ENCODE measurements around the gene DTX4. TPM values are rescaled to one million over a fixed set of nuclear protein-coding genes. Genes with fewer than 3 reads are reported as not detected.

DTX4 gene
- total RNA-seq, 1 experiment from 2014 or later, result 56.7 TPM

DNA sequence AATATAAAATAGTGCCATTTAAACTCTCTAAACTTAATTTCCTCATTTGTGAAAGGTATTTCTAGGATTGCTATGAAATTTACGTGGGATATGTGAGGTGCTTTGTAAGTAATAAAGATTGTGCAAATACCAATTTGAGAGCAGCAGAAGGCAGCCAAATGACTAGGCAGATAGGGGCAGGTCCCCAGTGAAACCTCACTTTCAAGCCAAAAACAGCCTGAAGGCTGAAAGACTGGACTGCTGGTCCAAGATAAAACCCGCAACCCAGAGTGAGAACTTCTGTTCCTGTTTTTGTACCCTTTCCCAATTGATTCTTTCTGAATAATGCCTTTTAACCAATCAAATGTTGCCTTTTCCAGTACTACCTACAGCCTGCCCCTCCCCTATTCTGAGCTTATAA is 7.2 kb downstream of the DTX4 start:
- Mint-ChIP-seq H3K27me3 (ENCODE audit: unreplicated experiment) (no peaks in the 10 kb centered on the region), H3K27ac (ENCODE audit: unreplicated experiment) (no peak overlapping the region), H3K4me3 (ENCODE audit: low read depth, unreplicated experiment) (no peak overlapping the region), H3K36me3 (ENCODE audit: insufficient read depth, unreplicated experiment) (peaks cover 59% of the 10 kb centered on the region), H3K9me3 (ENCODE audit: low read depth, unreplicated experiment) (peaks cover 5% of the 10 kb centered on the region), H3K4me1 (ENCODE audit: low read depth, unreplicated experiment) (peaks cover 51% of the 10 kb centered on the region)
- no TSS peak for BruUV-seq (replicated peaks)
- TF ChIP-seq, protein P1, sequence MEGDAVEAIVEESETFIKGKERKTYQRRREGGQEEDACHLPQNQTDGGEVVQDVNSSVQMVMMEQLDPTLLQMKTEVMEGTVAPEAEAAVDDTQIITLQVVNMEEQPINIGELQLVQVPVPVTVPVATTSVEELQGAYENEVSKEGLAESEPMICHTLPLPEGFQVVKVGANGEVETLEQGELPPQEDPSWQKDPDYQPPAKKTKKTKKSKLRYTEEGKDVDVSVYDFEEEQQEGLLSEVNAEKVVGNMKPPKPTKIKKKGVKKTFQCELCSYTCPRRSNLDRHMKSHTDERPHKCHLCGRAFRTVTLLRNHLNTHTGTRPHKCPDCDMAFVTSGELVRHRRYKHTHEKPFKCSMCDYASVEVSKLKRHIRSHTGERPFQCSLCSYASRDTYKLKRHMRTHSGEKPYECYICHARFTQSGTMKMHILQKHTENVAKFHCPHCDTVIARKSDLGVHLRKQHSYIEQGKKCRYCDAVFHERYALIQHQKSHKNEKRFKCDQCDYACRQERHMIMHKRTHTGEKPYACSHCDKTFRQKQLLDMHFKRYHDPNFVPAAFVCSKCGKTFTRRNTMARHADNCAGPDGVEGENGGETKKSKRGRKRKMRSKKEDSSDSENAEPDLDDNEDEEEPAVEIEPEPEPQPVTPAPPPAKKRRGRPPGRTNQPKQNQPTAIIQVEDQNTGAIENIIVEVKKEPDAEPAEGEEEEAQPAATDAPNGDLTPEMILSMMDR (IDR thresholded peaks at IDR 0.05; ENCODE audit: unreplicated experiment), result no peak
- intact Hi-C loops (cut with micrococcal nuclease; ENCODE audit: unreplicated experiment), result no loop called here
- DNase-seq, result no peak
- CTCF ChIA-PET, result interaction anchor here (1.1 kb wide), 1 partner anchor 8 kb away, joined by 3 read pairs; no protein-coding TSS in a partner anchor

DNA sequence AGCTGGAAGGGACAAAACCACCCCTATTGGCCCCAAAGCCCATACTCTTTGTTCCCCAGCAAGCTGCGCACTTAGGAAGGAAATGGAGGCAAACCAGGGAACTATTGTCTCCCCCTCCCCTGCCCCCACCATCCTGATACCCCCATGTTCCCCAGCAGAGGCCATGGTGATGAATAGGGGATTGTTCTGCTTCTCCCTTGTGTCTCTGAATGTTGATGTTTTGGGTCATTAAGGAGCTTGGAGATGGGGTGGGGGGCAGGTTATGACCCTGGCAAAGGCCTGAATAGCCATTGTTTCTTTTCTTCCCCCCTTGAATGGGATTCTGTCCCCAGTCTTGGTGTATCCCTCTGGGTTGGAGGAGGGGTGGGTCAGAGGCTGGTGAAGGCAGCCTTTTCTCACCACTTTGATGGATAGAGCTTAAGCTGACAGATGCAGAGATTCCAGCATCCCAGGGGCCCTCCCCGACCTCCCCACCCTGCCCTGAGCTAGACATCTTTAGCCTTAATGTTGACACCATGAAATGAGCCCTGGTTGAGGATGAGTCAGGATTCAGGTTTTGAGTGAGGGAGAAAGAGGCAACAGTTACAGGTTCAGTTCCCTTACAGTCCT is 8.3 kb downstream of the DTX4 start:
- H3K9me3 Mint-ChIP-seq (ENCODE audit: low read depth, unreplicated experiment), result peaks cover 5% of the 10 kb centered on the region
- H3K4me3 Mint-ChIP-seq (ENCODE audit: low read depth, unreplicated experiment), result no peak overlapping the region
- peaks cover 51% of the 10 kb centered on the region for H3K4me1 Mint-ChIP-seq (ENCODE audit: low read depth, unreplicated experiment)
- CTCF ChIA-PET, result interaction anchor here (0.7 to 3.8 kb wide), 4 partner anchors 9 to 40 kb away, joined by 3 to 26 read pairs (median 4); partner anchors contain the start of gene DTX4
- H3K36me3 Mint-ChIP-seq (ENCODE audit: insufficient read depth, unreplicated experiment), result peaks cover 54% of the 10 kb centered on the region
- H3K27ac Mint-ChIP-seq (ENCODE audit: unreplicated experiment), result no peak overlapping the region
- TF ChIP-seq, protein P1 (IDR thresholded peaks at IDR 0.05; ENCODE audit: unreplicated experiment), result no peak
- BruUV-seq (replicated peaks), result no TSS peak
- no peaks in the 10 kb centered on the region for H3K27me3 Mint-ChIP-seq (ENCODE audit: unreplicated experiment)
- intact Hi-C loops (cut with micrococcal nuclease; ENCODE audit: unreplicated experiment), result no loop called here
- no peak for DNase-seq

DNA sequence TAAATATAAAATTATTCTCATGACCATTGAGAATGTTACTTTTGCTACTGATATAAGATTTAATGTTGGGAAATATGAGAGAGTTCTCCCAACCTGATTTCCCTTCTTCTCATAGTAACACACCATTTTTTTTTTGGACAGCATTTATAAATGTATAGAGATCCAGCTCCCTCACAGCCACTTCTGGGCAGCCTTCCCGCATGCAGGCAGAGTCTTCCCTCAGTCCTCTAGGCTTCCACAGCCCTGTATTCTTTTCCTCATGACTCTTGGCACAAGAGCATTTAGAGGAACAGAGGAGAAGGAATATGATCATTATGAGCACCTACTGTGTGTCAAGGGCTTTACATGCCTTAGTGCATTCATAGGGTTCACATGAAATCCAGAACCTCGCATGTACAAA is 9.0 kb downstream of the DTX4 start:
- intact Hi-C loops (cut with micrococcal nuclease; ENCODE audit: unreplicated experiment), result no loop called here
- BruUV-seq (replicated peaks), result no TSS peak
- no peak overlapping the region for H3K27ac Mint-ChIP-seq (ENCODE audit: unreplicated experiment)
- TF ChIP-seq, protein P1 (IDR thresholded peaks at IDR 0.05; ENCODE audit: unreplicated experiment), result no peak
- CTCF ChIA-PET, result interaction anchor here (0.7 to 3.8 kb wide), 2 partner anchors 10 to 40 kb away, joined by 3 to 26 read pairs; partner anchors contain the start of gene DTX4
- peaks cover 54% of the 10 kb centered on the region for H3K36me3 Mint-ChIP-seq (ENCODE audit: insufficient read depth, unreplicated experiment)
- H3K4me3 Mint-ChIP-seq (ENCODE audit: low read depth, unreplicated experiment), result no peak overlapping the region
- no peaks in the 10 kb centered on the region for H3K27me3 Mint-ChIP-seq (ENCODE audit: unreplicated experiment)
- no peak for DNase-seq
- peaks cover 52% of the 10 kb centered on the region for H3K4me1 Mint-ChIP-seq (ENCODE audit: low read depth, unreplicated experiment)
- H3K9me3 Mint-ChIP-seq (ENCODE audit: low read depth, unreplicated experiment), result peaks cover 5% of the 10 kb centered on the region

DNA sequence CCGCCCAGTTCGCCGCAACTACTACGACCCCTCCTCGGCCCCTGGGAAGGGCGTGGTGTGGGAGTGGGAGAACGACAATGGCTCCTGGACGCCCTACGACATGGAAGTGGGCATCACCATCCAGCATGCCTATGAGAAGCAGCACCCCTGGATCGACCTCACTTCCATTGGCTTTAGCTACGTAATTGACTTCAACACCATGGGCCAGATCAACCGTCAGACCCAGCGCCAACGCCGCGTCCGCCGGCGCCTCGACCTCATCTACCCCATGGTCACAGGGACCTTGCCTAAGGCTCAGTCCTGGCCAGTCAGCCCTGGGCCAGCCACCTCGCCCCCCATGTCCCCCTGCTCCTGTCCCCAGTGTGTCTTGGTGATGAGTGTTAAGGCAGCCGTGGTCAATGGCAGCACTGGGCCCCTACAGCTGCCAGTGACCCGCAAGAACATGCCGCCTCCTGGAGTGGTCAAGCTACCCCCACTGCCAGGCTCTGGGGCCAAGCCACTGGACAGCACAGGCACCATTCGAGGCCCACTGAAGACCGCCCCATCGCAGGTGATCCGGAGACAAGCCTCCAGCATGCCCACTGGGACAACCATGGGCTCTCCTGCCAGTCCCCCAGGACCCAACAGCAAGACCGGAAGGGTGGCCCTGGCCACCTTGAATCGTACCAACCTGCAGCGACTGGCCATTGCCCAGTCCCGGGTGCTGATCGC is 10.0 kb downstream of the DTX4 start:
- no peak for DNase-seq
- CTCF ChIA-PET, result interaction anchor here (0.9 to 3.8 kb wide), 2 partner anchors 11 to 23 kb away, joined by 3 to 26 read pairs; partner anchors contain the start of gene DTX4
- Mint-ChIP-seq H3K9me3 (ENCODE audit: low read depth, unreplicated experiment) (peaks cover 5% of the 10 kb centered on the region), H3K27ac (ENCODE audit: unreplicated experiment) (no peak overlapping the region), H3K4me3 (ENCODE audit: low read depth, unreplicated experiment) (no peak overlapping the region), H3K4me1 (ENCODE audit: low read depth, unreplicated experiment) (peaks cover 58% of the 10 kb centered on the region), H3K27me3 (ENCODE audit: unreplicated experiment) (no peaks in the 10 kb centered on the region), H3K36me3 (ENCODE audit: insufficient read depth, unreplicated experiment) (peaks cover 63% of the 10 kb centered on the region)
- intact Hi-C loops (cut with micrococcal nuclease; ENCODE audit: unreplicated experiment), result no loop called here
- no TSS peak for BruUV-seq (replicated peaks)
- TF ChIP-seq, protein P1 (IDR thresholded peaks at IDR 0.05; ENCODE audit: unreplicated experiment), result no peak

All from Calu3 (cell line).